Measurements from ENCODE around the gene KIF7.

KIF7 gene

GRCh38 chr15:89670971-89671560 is 15.8 kb upstream of the KIF7 start:
- DNase-seq: no peak

DNA sequence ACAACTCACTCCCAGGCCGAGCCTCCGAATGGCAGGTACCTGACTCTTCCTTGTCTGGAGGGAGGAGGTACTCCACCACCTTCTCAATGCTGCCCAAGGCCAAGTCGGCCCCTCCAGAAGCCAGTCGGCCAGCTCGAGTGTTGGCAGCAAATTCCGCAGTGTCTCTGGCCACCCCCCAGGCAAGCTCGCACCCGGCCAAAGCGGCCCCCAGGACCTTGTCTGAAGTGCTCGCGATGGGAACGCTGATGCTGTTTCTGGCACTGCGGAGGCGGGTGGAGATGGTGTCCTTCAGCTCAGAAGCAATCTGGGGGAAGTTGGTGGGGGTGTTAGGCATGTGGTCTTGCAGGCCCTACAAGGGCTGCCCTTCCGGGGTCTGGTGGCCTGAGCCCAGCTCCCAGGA is 14.7 kb upstream of the KIF7 start:
- DNase-seq: no peak

- no peak for DNase-seq
Observed at GRCh38 chr15:89669309-89669865, 14.1 kb upstream of the KIF7 start.

DNA sequence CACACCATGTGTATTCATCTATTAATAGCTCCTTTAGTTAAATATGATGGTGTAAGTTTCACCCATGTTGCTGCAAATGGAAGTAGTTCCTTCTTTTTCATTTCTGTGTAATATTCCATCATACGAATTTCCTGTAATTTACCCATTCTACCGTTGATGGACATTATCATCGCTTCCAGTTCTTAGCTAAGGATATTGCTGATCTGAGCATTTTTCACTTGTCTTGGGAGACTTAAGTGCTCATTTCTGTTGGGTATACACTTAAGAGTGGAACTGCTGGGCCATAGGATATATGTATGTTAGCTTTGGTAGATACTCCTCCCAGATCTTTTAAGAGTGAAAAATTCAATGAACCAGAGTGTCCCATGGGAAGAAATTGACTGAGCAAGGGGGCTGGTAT is 12.9 kb upstream of the KIF7 start:
- DNase-seq: no peak

DNA sequence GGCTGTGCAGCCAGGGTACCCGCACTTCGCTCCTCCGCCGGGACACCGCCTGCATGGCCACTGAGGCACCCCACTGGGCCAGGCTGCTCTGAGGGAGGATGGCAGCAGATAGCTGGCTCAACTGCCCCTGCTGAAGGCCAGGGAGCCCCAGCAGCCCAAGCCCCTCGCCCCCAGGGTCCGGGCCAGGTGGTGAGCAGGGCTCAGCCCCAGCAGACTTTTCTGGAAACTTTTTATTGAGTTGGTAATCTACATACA is 12.4 kb upstream of the KIF7 start:
- DNase-seq: no peak

- no peak for DNase-seq
Observed at GRCh38 chr15:89666858-89667705, 11.8 kb upstream of the KIF7 start.

GRCh38 chr15:89666184-89666857 is 11.1 kb upstream of the KIF7 start:
- DNase-seq: no peak

- peak; percentile 33 for DNase-seq
Observed at GRCh38 chr15:89665449-89666181, 10.3 kb upstream of the KIF7 start.

DNA sequence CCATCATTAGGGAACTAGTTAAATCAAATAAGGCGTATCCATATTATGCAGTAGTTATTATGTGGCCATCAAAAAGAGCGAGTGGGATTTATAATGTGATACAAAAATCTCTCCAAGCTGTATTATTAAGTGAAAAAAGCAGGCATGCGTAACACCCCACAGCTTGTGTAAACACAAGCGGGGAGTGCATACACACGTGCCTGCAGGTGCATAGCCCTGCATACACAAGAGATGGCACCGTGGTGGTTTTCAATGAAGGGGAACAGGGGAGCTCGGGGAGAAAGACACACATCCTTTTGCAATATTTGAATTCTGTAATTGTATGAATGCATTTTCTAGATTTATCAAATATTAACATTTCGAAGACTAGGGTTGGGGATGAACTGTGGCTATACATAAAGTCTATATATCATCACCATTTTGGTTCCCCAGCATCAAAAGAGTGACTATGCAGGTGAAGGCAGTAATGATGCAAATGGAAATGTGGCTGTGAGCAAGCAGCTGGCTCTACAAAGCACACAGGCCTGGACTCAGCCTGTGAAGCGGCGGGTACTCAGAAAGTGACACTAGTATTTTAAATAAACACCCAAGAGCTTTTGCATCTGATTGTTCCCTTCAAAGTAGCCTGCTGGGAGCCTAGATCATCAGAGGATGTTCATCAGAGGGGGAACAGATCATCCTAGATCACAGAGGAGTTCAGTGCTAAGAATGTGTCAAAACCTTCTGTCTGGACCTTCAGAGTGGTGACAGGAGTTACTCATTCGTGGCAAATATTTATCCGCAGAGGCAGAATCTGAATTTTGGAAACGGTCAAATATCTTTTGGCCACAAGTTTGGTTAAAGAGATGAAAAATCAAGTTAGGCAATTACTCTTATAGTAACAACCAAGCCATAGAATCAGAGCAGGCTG is 9.4 kb upstream of the KIF7 start:
- DNase-seq: peak; percentile 50

DNA sequence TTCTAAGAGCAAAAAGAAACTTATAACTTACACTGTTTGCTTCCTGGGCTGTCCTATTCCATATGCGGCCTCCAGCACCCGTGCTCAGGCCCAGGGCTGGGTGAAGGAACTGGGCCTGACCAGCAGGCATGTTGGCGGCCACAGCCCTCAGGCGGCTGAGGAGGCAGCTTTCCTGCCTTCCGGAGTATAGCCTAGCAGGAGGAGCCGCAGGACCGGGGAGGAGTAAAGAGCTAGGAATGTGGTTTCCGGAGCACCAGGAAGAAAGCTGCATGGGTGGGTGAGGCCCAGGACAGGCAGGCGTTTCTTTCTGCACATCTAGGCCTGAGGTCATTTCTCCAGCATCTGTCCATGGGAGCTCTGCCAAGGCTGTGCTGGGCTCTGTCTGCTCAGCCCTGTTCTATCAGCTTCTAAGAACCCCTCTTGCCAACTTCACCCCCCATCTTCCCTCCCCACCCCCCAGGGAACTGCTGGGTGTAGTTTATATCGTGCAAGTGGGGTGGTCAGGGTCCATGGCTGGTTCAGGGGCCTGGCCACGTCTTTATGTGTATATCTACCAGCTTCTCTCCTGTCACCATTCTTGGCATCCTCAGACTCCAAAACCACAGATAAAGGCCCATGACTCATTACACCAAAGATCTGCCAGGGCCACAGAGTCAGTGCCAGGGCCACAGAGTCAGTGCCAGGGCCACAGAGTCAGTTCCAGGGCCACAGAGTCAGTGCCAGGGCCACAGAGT is 7.8 kb upstream of the KIF7 start:
- DNase-seq: no peak

GRCh38 chr15:89660556-89660955 is 5.3 kb upstream of the KIF7 start:
- no peak for DNase-seq

DNA sequence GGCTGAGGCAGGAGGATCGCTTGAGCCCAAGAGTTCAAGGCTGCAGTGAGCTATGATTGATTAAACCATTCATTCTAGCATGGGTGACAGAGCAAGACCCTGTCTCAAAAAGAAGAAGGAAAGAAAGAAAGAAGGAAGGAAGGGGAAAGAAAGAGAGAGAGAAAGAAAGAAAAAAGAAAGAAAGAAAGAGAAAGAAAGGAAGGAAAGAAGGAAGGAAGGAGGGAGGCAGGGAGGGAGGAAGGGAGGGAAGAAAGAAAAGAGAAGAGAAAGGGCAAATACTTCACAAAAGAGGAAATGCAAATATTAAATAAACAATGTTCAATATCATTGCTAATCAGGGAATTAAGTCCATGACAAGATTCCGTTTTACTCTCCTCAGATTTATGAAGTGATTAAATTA is 4.0 kb upstream of the KIF7 start:
- DNase-seq: no peak

DNA sequence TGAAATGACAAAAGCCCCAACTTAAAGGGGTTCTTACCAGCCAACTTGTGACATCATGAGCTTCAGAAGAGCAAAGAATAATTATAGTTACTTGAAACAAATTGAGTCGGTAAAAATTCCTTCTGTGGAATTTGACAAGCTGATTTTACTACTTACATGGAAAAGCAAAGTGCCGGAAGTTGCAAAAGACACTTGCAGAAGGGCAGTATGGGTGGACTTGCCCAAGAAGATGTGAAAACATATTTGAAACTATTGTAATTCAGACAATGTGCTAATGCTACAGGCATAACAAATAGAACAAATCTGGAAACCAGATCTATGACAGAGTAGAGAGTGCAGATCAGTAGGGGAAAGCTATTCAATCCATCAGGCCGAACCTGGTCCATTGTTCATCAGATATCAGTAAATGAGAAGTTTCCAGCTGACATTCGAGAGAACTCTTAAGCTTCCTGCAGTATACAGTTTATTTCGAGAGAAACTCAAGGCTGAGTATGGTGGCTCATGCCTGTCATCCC is 2.5 kb upstream of the KIF7 start:
- no peak for DNase-seq

DNA sequence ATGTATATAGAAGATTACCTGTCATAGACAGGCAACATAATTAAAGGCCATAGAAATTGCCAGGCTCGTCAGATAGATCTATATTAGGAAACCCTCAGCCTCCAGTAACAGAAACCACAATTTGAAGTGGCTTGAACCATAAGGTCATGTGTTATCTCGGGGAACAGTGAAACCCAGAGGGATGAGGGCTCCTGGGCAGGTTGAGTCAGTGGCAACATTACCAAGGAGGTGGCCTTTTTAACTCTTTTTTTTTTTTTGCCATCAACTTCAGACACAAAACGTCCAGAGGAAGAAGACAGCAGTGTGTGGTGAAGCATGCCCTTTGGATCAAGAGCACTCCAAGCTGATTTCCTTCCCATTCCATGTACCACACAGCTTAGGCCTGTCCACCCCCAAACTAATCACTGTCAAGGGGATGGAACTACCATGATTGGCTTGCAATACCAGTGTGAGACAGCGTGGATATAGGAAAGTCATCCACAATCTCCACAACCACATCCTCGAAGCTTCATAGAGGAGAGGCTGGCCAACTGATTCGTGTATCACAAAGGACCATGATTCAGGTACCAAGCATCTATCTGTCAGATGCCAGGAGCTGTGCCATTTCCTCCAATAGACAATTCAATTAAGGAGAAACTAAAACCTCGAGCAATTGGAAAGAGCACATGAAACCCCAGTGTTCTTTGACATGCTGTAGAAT is 999 bp upstream of the KIF7 start:
- DNase-seq: no peak

GRCh38 chr15:89654301-89654761 is 936 bp downstream of the KIF7 start:
- DNase-seq: no peak

- DNase-seq: no peak
Observed at GRCh38 chr15:89653578-89653977, 1.7 kb downstream of the KIF7 start.

GRCh38 chr15:89652666-89653065 is 2.6 kb downstream of the KIF7 start:
- no peak for DNase-seq

DNA sequence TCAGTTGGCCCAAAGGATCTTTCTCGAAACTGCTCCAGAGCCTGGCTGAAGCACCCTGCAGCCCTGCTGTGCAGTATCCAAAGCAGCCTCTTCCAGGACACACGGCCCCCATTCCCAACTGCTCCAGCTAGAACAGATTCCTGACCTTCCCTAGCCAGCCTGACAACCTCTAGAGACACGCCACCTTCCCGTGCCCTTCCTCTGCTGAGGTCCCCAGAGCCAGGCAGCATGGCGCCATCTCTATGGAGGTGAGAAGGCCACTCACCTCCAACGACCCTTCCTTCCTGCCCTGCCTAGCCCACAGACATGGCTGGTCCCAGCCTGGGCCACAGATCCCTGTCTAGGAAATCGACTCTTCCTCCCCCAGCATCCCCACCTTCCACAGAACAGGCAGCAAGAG is 3.1 kb downstream of the KIF7 start:
- DNase-seq: no peak

GRCh38 chr15:89649716-89650115 is 5.6 kb downstream of the KIF7 start:
- DNase-seq: no peak

DNA sequence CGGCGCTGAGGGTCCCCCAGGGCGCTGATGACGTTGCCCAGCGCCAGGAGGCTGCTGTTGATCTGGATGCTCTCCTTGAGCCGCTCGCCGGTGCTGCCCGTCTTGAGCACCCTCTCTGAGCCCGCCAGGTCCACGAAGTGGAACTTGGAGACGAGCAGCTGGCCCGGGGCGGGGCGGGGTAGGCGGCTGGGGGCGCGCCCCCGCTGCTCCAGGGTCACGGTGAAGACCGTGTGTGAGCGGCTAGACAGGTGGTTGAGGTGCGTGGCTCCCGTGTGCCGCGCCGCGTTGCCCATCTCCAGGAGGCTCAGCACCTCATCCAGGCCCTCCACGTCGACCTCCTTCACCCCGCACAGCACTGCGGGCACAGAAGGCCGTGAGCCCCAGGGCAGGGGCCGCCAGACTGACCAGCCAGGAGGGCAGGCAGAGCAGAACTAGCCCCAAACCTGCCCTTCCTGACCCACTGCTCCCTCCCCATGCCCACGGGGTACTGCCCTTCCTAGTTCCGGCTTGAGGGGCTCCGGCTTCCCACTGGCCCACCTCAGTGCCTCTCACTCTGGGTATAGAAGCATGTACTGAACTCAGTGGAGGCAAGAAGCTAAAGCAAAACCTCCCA is 6.1 kb downstream of the KIF7 start:
- no peak for DNase-seq

Measured in COR-L47 (cell line).